ENCODE measurements around the gene MPPED1. TPM values are rescaled to one million over a fixed set of nuclear protein-coding genes. Genes with fewer than 3 reads are reported as not detected.

MPPED1 gene
- total and polyA plus RNA-seq, 5 donors from 2014 or later, result not detected

GRCh38 chr22:43388420-43388851 lies 23.4 kb upstream of the MPPED1 start:
- Histone ChIP-seq H3K27me3 (ENCODE audit: control insufficient read depth, insufficient read depth, low read length) (no peaks in the 10 kb centered on the region), H3K27ac (ENCODE audit: insufficient read depth, low read length, poor library complexity, severe bottlenecking) (no peak overlapping the region), H3K4me1 (ENCODE audit: control insufficient read depth, insufficient read depth, low read length, poor library complexity, severe bottlenecking) (peaks cover 6% of the 10 kb centered on the region), H3K36me3 (ENCODE audit: control insufficient read depth, insufficient read depth, low read length) (no peaks in the 10 kb centered on the region), H3K9me3 (ENCODE audit: control insufficient read depth in 2 of 2, low read length in 2 of 2) (no peaks in the 10 kb centered on the region), H3K4me3 (ENCODE audit: low read depth, low read length) (no peak overlapping the region)
- ATAC-seq (ENCODE audit: low read depth in 2 of 2) (peak; percentile 47 to 57), DNase-seq (peak; percentile 41 to 57 (median 43))
- Mint-ChIP-seq H3K27me3 (peaks cover 24% of the 10 kb centered on the region), H3K4me1 (peaks cover 0 to 5% (median 1%) of the 10 kb centered on the region in 4 donors), H3K27ac (no peak overlapping the region), H3K9me3 (no peaks in the 10 kb centered on the region), H3K4me3 (no peak overlapping the region), H3K36me3 (no peaks in the 10 kb centered on the region)

GRCh38 chr22:43389227-43389836 lies 22.5 kb upstream of the MPPED1 start:
- H3K4me3 ChIP-seq (ENCODE audit: low read depth, low read length), result no peak overlapping the region
- H3K36me3 ChIP-seq (ENCODE audit: control insufficient read depth, insufficient read depth, low read length), result no peaks in the 10 kb centered on the region
- H3K27me3 Mint-ChIP-seq, result peaks cover 19% of the 10 kb centered on the region
- H3K27ac Mint-ChIP-seq, result no peak overlapping the region
- H3K27me3 ChIP-seq (ENCODE audit: control insufficient read depth, insufficient read depth, low read length), result no peaks in the 10 kb centered on the region
- H3K4me1 Mint-ChIP-seq, result peaks cover 0 to 5% (median 1%) of the 10 kb centered on the region in 4 donors
- no peaks in the 10 kb centered on the region for H3K9me3 Mint-ChIP-seq
- no peak overlapping the region for H3K27ac ChIP-seq (ENCODE audit: insufficient read depth, low read length, poor library complexity, severe bottlenecking)
- H3K9me3 ChIP-seq (ENCODE audit: control insufficient read depth in 2 of 2, low read length in 2 of 2), result no peaks in the 10 kb centered on the region
- DNase-seq, result no peak
- ATAC-seq (ENCODE audit: low read depth in 2 of 2), result no peak
- H3K4me1 ChIP-seq (ENCODE audit: control insufficient read depth, insufficient read depth, low read length, poor library complexity, severe bottlenecking), result peaks cover 6% of the 10 kb centered on the region
- no peak overlapping the region for H3K4me3 Mint-ChIP-seq
- no peaks in the 10 kb centered on the region for H3K36me3 Mint-ChIP-seq

GRCh38 chr22:43390166-43390565 lies 21.6 kb upstream of the MPPED1 start:
- H3K4me3 Mint-ChIP-seq, result no peak overlapping the region
- peaks cover 6% of the 10 kb centered on the region for H3K4me1 ChIP-seq (ENCODE audit: control insufficient read depth, insufficient read depth, low read length, poor library complexity, severe bottlenecking)

GRCh38 chr22:43390872-43391271 lies 20.9 kb upstream of the MPPED1 start:
- no peaks in the 10 kb centered on the region for H3K9me3 Mint-ChIP-seq
- H3K4me3 ChIP-seq (ENCODE audit: low read depth, low read length), result no peak overlapping the region
- no peak for ATAC-seq (ENCODE audit: low read depth in 2 of 2)

More at GRCh38 chr22:43390166-43390565, 21.6 kb upstream of the MPPED1 start:
- no peak for DNase-seq
- Histone ChIP-seq H3K27me3 (ENCODE audit: control insufficient read depth, insufficient read depth, low read length) (no peaks in the 10 kb centered on the region), H3K27ac (ENCODE audit: insufficient read depth, low read length, poor library complexity, severe bottlenecking) (no peak overlapping the region), H3K4me3 (ENCODE audit: low read depth, low read length) (no peak overlapping the region), H3K36me3 (ENCODE audit: control insufficient read depth, insufficient read depth, low read length) (no peaks in the 10 kb centered on the region), H3K9me3 (ENCODE audit: control insufficient read depth in 2 of 2, low read length in 2 of 2) (no peaks in the 10 kb centered on the region)
- Mint-ChIP-seq H3K27me3 (peaks cover 15% of the 10 kb centered on the region), H3K4me1 (peaks cover 0 to 5% (median 1%) of the 10 kb centered on the region in 4 donors), H3K9me3 (no peaks in the 10 kb centered on the region), H3K36me3 (no peaks in the 10 kb centered on the region), H3K27ac (no peak overlapping the region)
- ATAC-seq (ENCODE audit: low read depth in 2 of 2), result no peak

GRCh38 chr22:43391306-43391705 lies 20.5 kb upstream of the MPPED1 start:
- H3K27me3 Mint-ChIP-seq, result peaks cover 8% of the 10 kb centered on the region
- Histone ChIP-seq H3K9me3 (ENCODE audit: control insufficient read depth in 2 of 2, low read length in 2 of 2) (no peaks in the 10 kb centered on the region), H3K4me1 (ENCODE audit: control insufficient read depth, insufficient read depth, low read length, poor library complexity, severe bottlenecking) (no peaks in the 10 kb centered on the region), H3K27me3 (ENCODE audit: control insufficient read depth, insufficient read depth, low read length) (no peaks in the 10 kb centered on the region), H3K4me3 (ENCODE audit: low read depth, low read length) (no peak overlapping the region), H3K36me3 (ENCODE audit: control insufficient read depth, insufficient read depth, low read length) (no peaks in the 10 kb centered on the region), H3K27ac (ENCODE audit: insufficient read depth, low read length, poor library complexity, severe bottlenecking) (no peak overlapping the region)
- DNase-seq (no peak), ATAC-seq (ENCODE audit: low read depth in 2 of 2) (no peak)
- H3K27ac Mint-ChIP-seq, result no peak overlapping the region
- no peaks in the 10 kb centered on the region for H3K36me3 Mint-ChIP-seq
- no peak overlapping the region for H3K4me3 Mint-ChIP-seq
- H3K9me3 Mint-ChIP-seq, result no peaks in the 10 kb centered on the region
- H3K4me1 Mint-ChIP-seq, result peaks cover 0 to 2% (median 0%) of the 10 kb centered on the region in 4 donors

More at GRCh38 chr22:43390872-43391271, 20.9 kb upstream of the MPPED1 start:
- H3K4me1 ChIP-seq (ENCODE audit: control insufficient read depth, insufficient read depth, low read length, poor library complexity, severe bottlenecking), result peaks cover 1% of the 10 kb centered on the region
- H3K27ac ChIP-seq (ENCODE audit: insufficient read depth, low read length, poor library complexity, severe bottlenecking), result no peak overlapping the region
- H3K9me3 ChIP-seq (ENCODE audit: control insufficient read depth in 2 of 2, low read length in 2 of 2), result no peaks in the 10 kb centered on the region
- no peak for DNase-seq
- Mint-ChIP-seq H3K27me3 (peaks cover 11% of the 10 kb centered on the region), H3K4me1 (peaks cover 0 to 3% (median under 1%) of the 10 kb centered on the region in 4 donors), H3K27ac (no peak overlapping the region), H3K4me3 (no peak overlapping the region), H3K36me3 (no peaks in the 10 kb centered on the region)
- H3K36me3 ChIP-seq (ENCODE audit: control insufficient read depth, insufficient read depth, low read length), result no peaks in the 10 kb centered on the region
- no peaks in the 10 kb centered on the region for H3K27me3 ChIP-seq (ENCODE audit: control insufficient read depth, insufficient read depth, low read length)

- Histone ChIP-seq H3K4me3 (ENCODE audit: low read depth, low read length) (no peak overlapping the region), H3K27ac (ENCODE audit: insufficient read depth, low read length, poor library complexity, severe bottlenecking) (no peak overlapping the region), H3K4me1 (ENCODE audit: control insufficient read depth, insufficient read depth, low read length, poor library complexity, severe bottlenecking) (no peaks in the 10 kb centered on the region), H3K36me3 (ENCODE audit: control insufficient read depth, insufficient read depth, low read length) (no peaks in the 10 kb centered on the region), H3K9me3 (ENCODE audit: control insufficient read depth in 2 of 2, low read length in 2 of 2) (no peaks in the 10 kb centered on the region), H3K27me3 (ENCODE audit: control insufficient read depth, insufficient read depth, low read length) (no peaks in the 10 kb centered on the region)
- H3K9me3 Mint-ChIP-seq, result no peaks in the 10 kb centered on the region
- no peak overlapping the region for H3K4me3 Mint-ChIP-seq
- no peak overlapping the region for H3K27ac Mint-ChIP-seq
- H3K4me1 Mint-ChIP-seq, result peaks cover 0 to 2% (median 0%) of the 10 kb centered on the region in 4 donors
- no peak for DNase-seq
- no peaks in the 10 kb centered on the region for H3K36me3 Mint-ChIP-seq
- no peak for ATAC-seq (ENCODE audit: low read depth in 2 of 2)
- H3K27me3 Mint-ChIP-seq, result peaks cover 4% of the 10 kb centered on the region
Observed at GRCh38 chr22:43392385-43392989, 19.3 kb upstream of the MPPED1 start.

GRCh38 chr22:43393132-43393843 lies 18.5 kb upstream of the MPPED1 start:
- H3K4me3 Mint-ChIP-seq, result no peak overlapping the region
- Histone ChIP-seq H3K9me3 (ENCODE audit: control insufficient read depth in 2 of 2, low read length in 2 of 2) (no peaks in the 10 kb centered on the region), H3K36me3 (ENCODE audit: control insufficient read depth, insufficient read depth, low read length) (no peaks in the 10 kb centered on the region), H3K4me3 (ENCODE audit: low read depth, low read length) (no peak overlapping the region), H3K4me1 (ENCODE audit: control insufficient read depth, insufficient read depth, low read length, poor library complexity, severe bottlenecking) (no peaks in the 10 kb centered on the region), H3K27ac (ENCODE audit: insufficient read depth, low read length, poor library complexity, severe bottlenecking) (no peak overlapping the region), H3K27me3 (ENCODE audit: control insufficient read depth, insufficient read depth, low read length) (no peaks in the 10 kb centered on the region)
- H3K27me3 Mint-ChIP-seq, result peaks cover under 1% of the 10 kb centered on the region
- DNase-seq (no peak), ATAC-seq (ENCODE audit: low read depth in 2 of 2) (no peak)
- no peaks in the 10 kb centered on the region for H3K36me3 Mint-ChIP-seq
- no peaks in the 10 kb centered on the region for H3K4me1 Mint-ChIP-seq
- no peak overlapping the region for H3K27ac Mint-ChIP-seq
- H3K9me3 Mint-ChIP-seq, result no peaks in the 10 kb centered on the region

Measured in CD4-positive, CD25-positive, alpha-beta regulatory T cell (primary cell).